ENCODE data around the gene PTPRM. TPM values are rescaled to one million over a fixed set of nuclear protein-coding genes. Genes with fewer than 3 reads are reported as not detected.

PTPRM gene
- total RNA-seq, 1 donor from 2014 or later = 257 TPM

- Histone ChIP-seq H3K9me3 (no peaks in the 10 kb centered on the region), H3K27me3 (no peaks in the 10 kb centered on the region), H3K36me3 (no peaks in the 10 kb centered on the region), H3K27ac (no peak overlapping the region), H3K4me3 (no peak overlapping the region), H3K4me1 (no peaks in the 10 kb centered on the region)
- TF ChIP-seq CTCF (IDR thresholded peaks at IDR 0.05) = no peak
- DNase-seq (ENCODE audit: low spot score in 2 of 2) = no peak
- intact Hi-C loops (cut with DNase I) = no loop called here
Observed at GRCh38 chr18:7524786-7525185, 42.3 kb upstream of the PTPRM start.

- no peaks in the 10 kb centered on the region for H3K27me3 ChIP-seq
- H3K27ac ChIP-seq = no peak overlapping the region
- intact Hi-C loops (cut with DNase I) = no loop called here
- DNase-seq (ENCODE audit: low spot score in 2 of 2) = no peak
- H3K36me3 ChIP-seq = no peaks in the 10 kb centered on the region
- no peaks in the 10 kb centered on the region for H3K4me1 ChIP-seq
- no peaks in the 10 kb centered on the region for H3K9me3 ChIP-seq
- no peak for TF ChIP-seq CTCF (IDR thresholded peaks at IDR 0.05)
- no peak overlapping the region for H3K4me3 ChIP-seq
Observed at GRCh38 chr18:7532942-7533341, 34.2 kb upstream of the PTPRM start.

GRCh38 chr18:7535436-7536205 lies 31.5 kb upstream of the PTPRM start:
- Histone ChIP-seq H3K4me3 (no peak overlapping the region), H3K4me1 (no peaks in the 10 kb centered on the region), H3K9me3 (no peaks in the 10 kb centered on the region), H3K27ac (no peak overlapping the region), H3K36me3 (no peaks in the 10 kb centered on the region), H3K27me3 (no peaks in the 10 kb centered on the region)
- no peak for TF ChIP-seq CTCF (IDR thresholded peaks at IDR 0.05)
- intact Hi-C loops (cut with DNase I) = no loop called here
- no peak for DNase-seq (ENCODE audit: low spot score in 2 of 2)

GRCh38 chr18:7537145-7537544 lies 30.0 kb upstream of the PTPRM start:
- no peak for DNase-seq (ENCODE audit: low spot score in 2 of 2)
- intact Hi-C loops (cut with DNase I) = no loop called here
- no peak overlapping the region for H3K4me3 ChIP-seq
- H3K27me3 ChIP-seq = no peaks in the 10 kb centered on the region
- H3K4me1 ChIP-seq = no peaks in the 10 kb centered on the region
- no peak for TF ChIP-seq CTCF (IDR thresholded peaks at IDR 0.05)
- H3K36me3 ChIP-seq = no peaks in the 10 kb centered on the region
- H3K27ac ChIP-seq = no peak overlapping the region
- no peaks in the 10 kb centered on the region for H3K9me3 ChIP-seq

- H3K4me1 ChIP-seq = no peaks in the 10 kb centered on the region
- no peak overlapping the region for H3K4me3 ChIP-seq
- H3K27ac ChIP-seq = no peak overlapping the region
- H3K9me3 ChIP-seq = no peaks in the 10 kb centered on the region
- TF ChIP-seq CTCF (IDR thresholded peaks at IDR 0.05) = no peak
- DNase-seq (ENCODE audit: low spot score in 2 of 2) = no peak
- intact Hi-C loops (cut with DNase I) = no loop called here
- no peaks in the 10 kb centered on the region for H3K27me3 ChIP-seq
- no peaks in the 10 kb centered on the region for H3K36me3 ChIP-seq
Observed at GRCh38 chr18:7541835-7542234, 25.3 kb upstream of the PTPRM start.

- H3K36me3 ChIP-seq = no peaks in the 10 kb centered on the region
- no peaks in the 10 kb centered on the region for H3K27me3 ChIP-seq
- no peaks in the 10 kb centered on the region for H3K4me1 ChIP-seq
- TF ChIP-seq CTCF (IDR thresholded peaks at IDR 0.05) = no peak
- no peak overlapping the region for H3K4me3 ChIP-seq
- H3K27ac ChIP-seq = no peak overlapping the region
- intact Hi-C loops (cut with DNase I) = no loop called here
- H3K9me3 ChIP-seq = no peaks in the 10 kb centered on the region
- no peak for DNase-seq (ENCODE audit: low spot score in 2 of 2)
Observed at GRCh38 chr18:7544686-7545085, 22.4 kb upstream of the PTPRM start.

Measured in ascending aorta (tissue), 2 donors.